Right cardiac atrium (tissue), 5 donors: ENCODE measurements around the gene TACR1. TPM values are rescaled to one million over a fixed set of nuclear protein-coding genes. Genes with fewer than 3 reads are reported as not detected.
A peak's percentile ranks its signal among the peaks of the same experiment; 100 is the strongest.
"Not testable (repeated sequence)": the region's sequence is repeated elsewhere in the genome, so short reads cannot be mapped to it uniquely, and the experiment has no call there.

ENCODE experiments used
- ATAC-seq, 2 donors: fragments of 200-7000 bp; cut with Tn5 transposase; one replicate each; pipeline versions ENCODE4 v1.8.0 to v1.9.1; 2020; ENCODE audit warnings: moderate library complexity in 2 of 2, mild to moderate bottlenecking in 1 of 2
- DNase-seq, 3 donors: peaks; one replicate each; pipeline ENCODE4 v3.0.0-alpha.2; 2020
- H3K27ac ChIP-seq: one replicate; pipeline ENCODE4 v1.5.1; 2013; ENCODE audit warnings: mild to moderate bottlenecking, low read length, control low read depth, moderate library complexity
- H3K27me3 ChIP-seq: one replicate; pipeline ENCODE4 v1.6.1; 2013; ENCODE audit not compliant: control insufficient read depth, insufficient read depth
- H3K4me1 ChIP-seq: one replicate; pipeline ENCODE4 v1.6.1; 2013; ENCODE audit warnings: low read length; ENCODE audit not compliant: control insufficient read depth, insufficient read depth
- H3K4me3 ChIP-seq: one replicate; pipeline ENCODE4 v1.5.1; 2013; ENCODE audit warnings: low read length, control low read depth
- H3K9me3 ChIP-seq: one replicate; pipeline ENCODE4 v1.6.1; 2013; ENCODE audit warnings: low read length; ENCODE audit not compliant: control insufficient read depth
- WGBS: extraction: QIAGEN DNeasy Blood & Tissue Kit; methylation state at CpG from one replicate; pipeline ENCODE4 v1.1.7; 2013; 5-methylcytosine and 5-hydroxymethylcytosine counted together
- intact Hi-C, 4 donors: fragments of 100-400 bp; cut with DNase I; formaldehyde crosslinking; loops; one replicate each; pipeline versions ENCODE4 v1.11.0 to v1.14.0; 2022 to 2023
- polyA plus RNA-seq: library from polyadenylated mRNA; stranded (reverse); fragments of 200-250 nt; gene quantifications from one replicate; pipeline ENCODE4 v1.2.3, GENCODE V29; 2013
- total RNA-seq, 4 donors: library from RNA; stranded (reverse); fragmentation: NEBNext Ultra II Directional; extraction: Animal tissue kit (Norgen Biotek cat#: 25700); gene quantifications; one replicate each; pipeline ENCODE4 v1.2.1, GENCODE V29; 2021
- donor health status: healthy with polysubstance abuse.
- donor health status: DM: no; HTN: yes; CAD: no.
- donor health status: DM: no; HTN: no; CAD: no.
- donor health status: DM: no; HTN: yes; CAD: no; lungs with severe emphysema.
- donor health status: DM: yes; HTN: yes; CAD: no.

The TACR1 gene
- total and polyA plus RNA-seq, 5 donors = 0.07 to 0.21 (median 0.11) TPM; not detected in 2

DNA sequence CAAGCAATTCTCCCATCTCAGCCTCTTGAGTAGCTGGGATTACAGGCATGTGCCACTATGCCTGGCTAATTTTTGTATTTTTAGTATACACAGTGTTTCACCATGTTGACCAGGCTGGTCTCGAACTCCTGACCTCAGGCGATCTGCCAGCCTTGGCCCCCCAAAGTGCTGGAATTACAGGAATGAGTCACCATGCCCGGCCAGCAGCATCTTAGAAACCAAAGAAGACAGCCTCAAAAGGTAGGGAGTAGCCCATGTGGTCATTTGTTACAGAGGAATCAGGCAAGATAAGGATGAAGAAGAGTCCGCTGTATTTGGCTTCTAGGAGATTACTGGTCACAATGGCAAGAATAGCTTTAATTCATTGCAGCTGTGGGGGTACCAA lies 53.1 kb downstream of the TACR1 start:
- H3K9me3 ChIP-seq, H3K27me3 ChIP-seq, DNase-seq, H3K4me3 ChIP-seq, H3K4me1 ChIP-seq, H3K27ac ChIP-seq, ATAC-seq, intact Hi-C loops: not testable (repeated sequence)
- WGBS = 87% methylated on average over 4 of the region's 4 CpGs

DNA sequence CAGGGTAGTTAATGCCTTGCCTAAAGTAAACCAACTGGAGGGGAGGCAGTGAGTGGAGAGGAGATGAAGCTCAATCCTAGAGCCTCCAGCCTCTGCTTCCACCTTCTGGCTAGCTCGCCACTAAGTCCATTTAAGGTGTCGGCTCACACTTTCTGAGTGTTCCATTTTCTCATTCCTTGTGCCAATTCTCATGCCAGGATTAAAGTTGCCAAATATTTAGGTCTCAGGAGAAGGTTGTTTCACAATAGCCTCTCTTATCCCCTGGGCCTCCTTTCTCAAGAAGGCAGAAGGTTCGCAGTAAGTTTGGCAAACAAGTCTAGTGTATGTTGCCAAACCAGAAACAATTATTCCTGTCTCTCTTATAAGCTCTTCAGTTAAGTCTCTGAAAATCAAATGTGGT lies 57.2 kb downstream of the TACR1 start:
- intact Hi-C loops = no loop called here
- 68% methylated on average over 3 of the region's 3 CpGs for WGBS
- no peaks in the 10 kb centered on the region for H3K27me3 ChIP-seq
- ATAC-seq = peak; percentile 49 to 74
- H3K27ac ChIP-seq = no peak overlapping the region
- no peak overlapping the region for H3K4me3 ChIP-seq
- no peak for DNase-seq
- H3K9me3 ChIP-seq = no peaks in the 10 kb centered on the region
- H3K4me1 ChIP-seq = no peaks in the 10 kb centered on the region

DNA sequence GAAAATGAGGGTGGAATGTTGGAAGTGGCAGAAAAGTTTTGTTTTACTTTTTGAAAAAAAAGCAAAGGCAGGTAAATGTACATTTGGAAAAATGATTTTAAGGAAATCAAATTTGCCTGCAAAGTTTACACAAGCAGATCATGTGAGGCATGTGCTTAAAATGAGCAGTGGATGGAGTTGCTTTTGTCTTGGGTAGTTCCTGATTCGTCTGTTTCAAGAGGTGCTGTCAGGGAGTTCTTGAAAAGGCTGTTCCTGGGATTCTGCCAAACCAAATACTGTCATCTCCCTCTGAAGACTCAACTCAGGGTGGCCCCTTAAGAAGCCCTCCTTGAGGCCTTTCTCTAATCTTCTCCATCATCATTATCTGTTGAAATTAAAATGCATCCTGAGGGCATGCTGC lies 59.0 kb downstream of the TACR1 start:
- ATAC-seq (no peak), DNase-seq (no peak)
- intact Hi-C loops = no loop called here
- Histone ChIP-seq H3K9me3 (no peaks in the 10 kb centered on the region), H3K27ac (no peak overlapping the region), H3K4me1 (no peaks in the 10 kb centered on the region), H3K27me3 (no peaks in the 10 kb centered on the region), H3K4me3 (no peak overlapping the region)
- WGBS = 36% methylated on average over 1 of the region's 1 CpG

DNA sequence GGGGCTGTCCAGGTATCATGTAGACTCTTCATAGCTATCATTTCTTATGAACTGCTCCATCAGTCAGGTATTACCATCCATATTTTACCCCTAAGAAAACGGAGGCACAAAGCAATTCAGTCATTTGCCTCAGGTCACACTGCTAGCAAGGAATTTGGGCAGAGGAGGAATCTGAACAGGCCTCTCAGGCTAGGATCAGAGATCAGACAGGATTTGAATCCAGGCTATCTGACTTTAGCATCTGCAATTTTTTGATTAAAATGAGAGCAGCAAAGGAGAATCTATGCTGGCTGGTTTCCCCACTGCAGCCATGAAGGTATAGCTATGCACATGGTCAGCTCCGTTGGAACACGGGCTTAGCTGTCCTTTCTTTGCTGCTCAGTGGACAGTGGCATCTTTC lies 60.1 kb downstream of the TACR1 start:
- no peaks in the 10 kb centered on the region for H3K9me3 ChIP-seq
- ATAC-seq (no peak), DNase-seq (no peak)
- no peaks in the 10 kb centered on the region for H3K27me3 ChIP-seq
- H3K4me1 ChIP-seq = no peaks in the 10 kb centered on the region
- WGBS = 84% methylated on average over 3 of the region's 3 CpGs
- H3K4me3 ChIP-seq = no peak overlapping the region
- intact Hi-C loops = no loop called here
- H3K27ac ChIP-seq = no peak overlapping the region

DNA sequence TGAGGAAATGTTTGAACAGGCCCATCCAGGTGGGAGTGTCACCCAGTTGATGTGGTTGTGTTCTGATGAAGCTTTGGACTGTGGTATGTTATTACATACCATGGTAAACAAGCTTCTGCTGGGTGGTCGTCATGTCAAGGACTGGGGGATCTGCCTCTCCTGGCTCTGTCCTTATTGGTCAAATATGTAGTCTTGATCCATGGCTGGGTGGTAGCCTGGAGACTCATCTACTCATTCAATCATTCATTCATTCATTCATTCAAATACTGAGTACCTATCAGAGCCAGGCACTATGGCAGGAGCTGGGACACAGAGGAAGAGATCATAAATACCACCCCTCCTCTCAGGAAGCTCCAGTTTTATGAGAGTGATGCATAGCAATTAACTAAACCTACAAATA lies 60.8 kb downstream of the TACR1 start:
- intact Hi-C loops = no loop called here
- H3K4me1 ChIP-seq = no peaks in the 10 kb centered on the region
- 100% methylated on average over 1 of the region's 1 CpG for WGBS
- DNase-seq (no peak), ATAC-seq (no peak)
- no peaks in the 10 kb centered on the region for H3K27me3 ChIP-seq
- H3K9me3 ChIP-seq = no peaks in the 10 kb centered on the region
- no peak overlapping the region for H3K27ac ChIP-seq
- H3K4me3 ChIP-seq = no peak overlapping the region

DNA sequence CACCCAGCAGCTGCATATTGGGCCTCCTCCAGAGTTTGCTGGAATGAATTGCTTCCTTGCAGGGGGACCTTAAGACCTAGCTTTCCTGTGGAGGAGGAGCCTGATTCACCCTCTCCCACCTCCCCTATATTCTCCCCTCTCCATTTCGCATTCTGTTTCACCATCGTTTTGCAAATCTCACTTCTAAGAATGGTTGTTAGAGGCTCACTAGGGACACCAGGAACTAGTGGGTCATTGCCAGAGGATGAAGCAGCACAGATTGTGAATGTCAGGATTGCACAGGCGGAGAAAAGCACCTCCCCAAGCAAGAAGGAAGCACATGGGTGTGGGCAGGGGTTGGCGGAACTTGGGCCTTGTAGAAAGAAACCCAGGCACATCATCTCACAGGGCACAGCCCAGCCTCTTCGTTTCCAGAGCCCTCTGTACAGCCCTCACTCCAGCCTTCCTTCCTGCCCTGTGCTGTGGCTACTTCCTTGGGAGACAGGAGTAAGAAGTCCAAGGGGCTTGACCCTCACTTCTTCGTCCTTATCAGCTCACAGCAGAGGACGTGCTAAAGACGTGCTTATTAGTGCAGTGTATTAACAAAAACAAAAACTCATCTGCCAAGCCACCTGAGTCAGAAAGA lies 63.4 kb downstream of the TACR1 start:
- Histone ChIP-seq H3K4me1 (no peaks in the 10 kb centered on the region), H3K4me3 (no peak overlapping the region), H3K9me3 (no peaks in the 10 kb centered on the region), H3K27ac (no peak overlapping the region), H3K27me3 (no peaks in the 10 kb centered on the region)
- intact Hi-C loops = no loop called here
- WGBS = 48% methylated on average over 8 of the region's 8 CpGs
- ATAC-seq (peak in 1 of 2 donors; percentile 19), DNase-seq (no peak)

DNA sequence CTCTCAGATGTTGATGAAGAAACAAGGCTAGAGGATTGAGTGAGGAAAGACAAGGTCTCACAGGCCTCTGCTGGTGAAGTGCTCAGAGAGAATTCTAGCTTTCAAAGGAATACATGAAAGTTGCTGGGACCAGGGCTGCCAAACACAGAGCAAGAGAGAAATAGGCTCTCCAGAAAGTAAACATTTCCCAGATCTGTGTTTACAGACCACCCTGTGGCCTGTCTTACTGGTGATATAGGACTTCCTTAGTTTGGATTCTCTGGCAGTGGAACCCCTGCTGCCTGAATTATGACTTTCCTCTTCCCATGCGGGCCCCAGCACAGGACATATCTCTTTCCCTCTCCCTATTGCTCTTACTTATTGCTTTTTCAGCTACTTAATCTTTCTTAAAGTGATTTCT lies 64.5 kb downstream of the TACR1 start:
- Histone ChIP-seq H3K4me3 (no peak overlapping the region), H3K27ac (no peak overlapping the region), H3K4me1 (no peaks in the 10 kb centered on the region), H3K27me3 (no peaks in the 10 kb centered on the region), H3K9me3 (no peaks in the 10 kb centered on the region)
- intact Hi-C loops = no loop called here
- WGBS = 56% methylated on average over 1 of the region's 1 CpG
- DNase-seq (no peak), ATAC-seq (no peak)

DNA sequence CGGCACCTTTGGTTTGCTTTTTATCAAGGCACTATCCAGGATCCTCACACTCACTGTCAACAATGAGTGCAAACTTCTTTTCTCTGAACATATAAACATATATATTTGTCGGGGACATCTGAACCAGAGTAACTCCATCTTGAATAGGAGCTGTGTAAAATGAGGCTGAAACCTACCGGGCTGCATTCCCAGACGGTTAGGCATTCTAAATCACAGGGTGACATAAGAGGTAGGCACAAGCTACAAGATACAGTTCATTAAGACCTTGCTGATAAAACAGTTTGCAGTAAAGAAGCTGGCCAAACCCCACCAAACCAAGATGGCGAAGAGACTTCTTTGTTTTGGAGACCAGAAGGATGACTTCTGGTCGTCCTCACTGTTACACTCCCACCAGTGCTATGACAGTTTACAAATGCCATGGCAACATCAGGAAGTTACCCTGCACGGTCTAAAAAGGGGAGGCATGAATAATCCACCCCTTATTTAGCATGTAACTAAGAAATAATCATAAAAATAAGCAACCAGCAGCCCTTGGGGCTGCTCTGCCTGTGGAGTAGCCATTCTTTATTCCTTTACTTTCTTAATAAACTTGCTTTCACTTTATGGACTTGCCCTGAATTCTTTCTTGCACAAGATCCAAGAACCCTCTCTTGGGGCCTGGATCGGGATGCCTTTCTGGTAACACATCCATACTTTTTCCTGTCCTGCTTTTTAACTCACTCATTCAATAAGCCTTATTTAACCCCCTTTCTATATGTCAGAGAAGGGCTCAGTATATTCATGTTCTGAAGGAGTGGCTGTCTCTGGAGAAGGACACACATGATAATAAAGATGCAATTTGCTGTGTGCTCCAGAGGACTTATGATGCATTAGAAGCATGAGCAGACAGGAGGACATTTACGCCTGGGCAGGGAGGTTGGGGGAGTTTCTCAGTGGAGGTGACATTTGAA lies 65.4 kb downstream of the TACR1 start:
- no peak overlapping the region for H3K27ac ChIP-seq
- H3K4me1 ChIP-seq = no peaks in the 10 kb centered on the region
- DNase-seq = no peak
- no peak overlapping the region for H3K4me3 ChIP-seq
- intact Hi-C loops = no loop called here
- ATAC-seq = no peak
- H3K9me3 ChIP-seq = no peaks in the 10 kb centered on the region
- 67% methylated on average over 9 of the region's 9 CpGs for WGBS
- H3K27me3 ChIP-seq = no peaks in the 10 kb centered on the region

DNA sequence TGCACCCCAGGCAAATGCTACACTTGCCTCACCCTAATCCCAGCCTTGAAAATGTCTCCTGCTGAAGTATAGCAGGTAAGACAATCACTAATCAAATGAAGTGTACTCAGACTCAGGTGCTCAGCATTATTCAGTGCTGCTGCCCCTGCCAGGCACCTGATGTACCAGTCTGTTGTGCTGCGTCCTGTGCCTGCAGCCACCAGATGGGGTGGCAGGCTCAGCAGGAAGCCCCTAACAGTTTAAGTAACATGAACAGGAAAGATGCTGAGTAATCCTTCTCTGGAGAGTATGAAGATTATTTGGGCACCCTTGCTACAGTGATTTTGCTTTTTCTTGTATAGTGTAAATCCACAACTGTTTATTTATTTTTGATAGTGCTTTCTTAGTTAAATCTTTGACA lies 69.1 kb downstream of the TACR1 start:
- H3K4me1 ChIP-seq = no peaks in the 10 kb centered on the region
- DNase-seq (no peak), ATAC-seq (no peak)
- intact Hi-C loops = no loop called here
- no peaks in the 10 kb centered on the region for H3K27me3 ChIP-seq
- no peaks in the 10 kb centered on the region for H3K9me3 ChIP-seq
- WGBS = 64% methylated on average over 1 of the region's 1 CpG
- H3K27ac ChIP-seq = no peak overlapping the region
- no peak overlapping the region for H3K4me3 ChIP-seq

DNA sequence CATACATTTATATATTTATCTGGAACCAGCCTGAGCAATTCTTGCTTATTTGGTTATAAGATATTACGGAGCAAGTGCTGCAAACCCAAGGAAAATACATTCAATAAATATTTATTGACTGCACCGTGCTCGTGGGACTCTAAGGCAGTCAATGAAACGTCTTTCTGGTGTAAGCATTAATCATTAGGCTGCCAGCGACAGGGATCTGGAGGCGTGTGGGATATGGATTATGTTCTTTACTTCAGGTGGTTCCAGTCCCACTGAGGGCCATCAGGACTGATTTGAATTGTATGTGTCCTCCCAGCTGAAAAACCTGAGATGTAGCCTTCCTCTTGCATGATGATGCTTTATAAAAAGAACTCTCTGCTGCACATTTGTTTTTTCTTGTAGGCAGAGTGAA lies 75.4 kb downstream of the TACR1 start:
- DNase-seq = no peak
- H3K4me1 ChIP-seq = no peaks in the 10 kb centered on the region
- WGBS = 84% methylated on average over 6 of the region's 6 CpGs
- no peak for ATAC-seq
- no peaks in the 10 kb centered on the region for H3K27me3 ChIP-seq
- H3K4me3 ChIP-seq = no peak overlapping the region
- H3K27ac ChIP-seq = no peak overlapping the region
- H3K9me3 ChIP-seq = no peaks in the 10 kb centered on the region
- intact Hi-C loops = no loop called here

DNA sequence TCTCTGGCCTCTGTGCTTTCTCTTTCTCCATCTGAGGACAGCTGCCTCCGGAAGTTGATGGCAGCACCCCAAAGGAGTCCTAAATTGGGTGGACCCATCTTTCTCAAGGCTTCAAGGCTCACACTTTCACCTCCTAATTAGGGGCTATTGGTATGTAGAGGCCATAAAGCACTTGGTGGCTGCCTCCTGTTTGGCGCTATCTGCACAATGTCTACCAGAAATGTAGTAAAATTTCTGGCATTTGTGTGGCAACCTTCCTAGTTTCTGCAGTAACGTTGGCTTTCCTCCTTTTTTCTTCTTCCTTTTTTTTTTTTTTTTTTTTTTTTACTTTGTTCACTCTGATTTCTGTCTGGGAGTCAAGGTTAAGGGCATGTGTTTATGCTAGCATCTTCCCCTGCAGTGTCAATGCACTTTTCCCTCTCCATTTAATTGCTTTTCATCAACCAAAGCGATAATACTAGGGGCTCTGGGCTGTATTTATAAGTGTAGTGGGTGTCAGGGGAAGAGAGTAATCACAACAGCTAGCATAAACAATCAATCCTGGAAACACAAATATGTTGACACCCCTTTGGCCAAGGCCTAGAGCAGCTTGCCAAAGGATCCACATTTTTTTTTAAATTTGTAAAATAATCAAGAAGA lies 86.0 kb downstream of the TACR1 start:
- intact Hi-C loops = no loop called here
- H3K9me3 ChIP-seq = no peaks in the 10 kb centered on the region
- no peaks in the 10 kb centered on the region for H3K4me1 ChIP-seq
- WGBS = 73% methylated on average over 4 of the region's 4 CpGs
- H3K27ac ChIP-seq = no peak overlapping the region
- no peaks in the 10 kb centered on the region for H3K27me3 ChIP-seq
- DNase-seq = no peak
- H3K4me3 ChIP-seq = no peak overlapping the region
- no peak for ATAC-seq
